ENCODE data around the gene KRT4. TPM values are rescaled to one million over a fixed set of nuclear protein-coding genes. Genes with fewer than 3 reads are reported as not detected.

The KRT4 gene
- total and polyA plus RNA-seq, 2 experiments from 2014 or later = 4.2 to 8.7 TPM

- 84% methylated on average over 7 of the region's 7 CpGs for WGBS (ENCODE audit: low lambda C conversion rate, missing lambda C conversion rate)
- no peaks in the 10 kb centered on the region for H3K36me3 ChIP-seq (replicated peaks; ENCODE audit: insufficient read depth, low read depth)
- no peak for TF ChIP-seq CTCF (IDR thresholded peaks at IDR 0.05; ENCODE audit: poor library complexity)
- no peak for TF ChIP-seq EZH2 (IDR thresholded peaks at IDR 0.05; ENCODE audit: borderline replicate concordance)
- TF ChIP-seq EZH2phosphoT487 (IDR thresholded peaks at IDR 0.05; ENCODE audit: low read depth, severe bottlenecking, unreplicated experiment) = no peak
- no peaks in the 10 kb centered on the region for H3K27me3 ChIP-seq
- no peak overlapping the region for H3K4me3 ChIP-seq
- H3K4me1 ChIP-seq (ENCODE audit: insufficient read depth) = no peaks in the 10 kb centered on the region
- no peak overlapping the region for H3K27ac ChIP-seq
- no peaks in the 10 kb centered on the region for H3K79me2 ChIP-seq
- no peak for DNase-seq (ENCODE audit: low spot score)
- no peak overlapping the region for H2AFZ ChIP-seq
- H3K9me2 ChIP-seq (replicated peaks; ENCODE audit: insufficient read depth) = no peaks in the 10 kb centered on the region
- H3K4me2 ChIP-seq = no peak overlapping the region
- H4K20me1 ChIP-seq (ENCODE audit: insufficient read depth, poor library complexity, severe bottlenecking) = no peaks in the 10 kb centered on the region
- H3K9me3 ChIP-seq (ENCODE audit: low read depth) = no peaks in the 10 kb centered on the region
Measured at GRCh38 chr12:52831251-52831650, 17.3 kb upstream of the KRT4 start.

- WGBS (ENCODE audit: low lambda C conversion rate, missing lambda C conversion rate) = 84% methylated on average over 8 of the region's 8 CpGs
Measured at GRCh38 chr12:52829986-52830770, 16.3 kb upstream of the KRT4 start.

GRCh38 chr12:52828591-52829021, 14.7 kb upstream of the KRT4 start:
- Histone ChIP-seq H3K27ac (no peak overlapping the region), H3K9me3 (ENCODE audit: low read depth) (no peaks in the 10 kb centered on the region)
- WGBS (ENCODE audit: low lambda C conversion rate, missing lambda C conversion rate) = 44% methylated on average over 2 of the region's 2 CpGs

More at GRCh38 chr12:52829986-52830770, 16.3 kb upstream of the KRT4 start:
- H3K4me2 ChIP-seq = no peak overlapping the region
- H3K4me3 ChIP-seq = no peak overlapping the region
- no peaks in the 10 kb centered on the region for H3K9me2 ChIP-seq (replicated peaks; ENCODE audit: insufficient read depth)
- H3K9me3 ChIP-seq (ENCODE audit: low read depth) = no peaks in the 10 kb centered on the region
- H2AFZ ChIP-seq = no peak overlapping the region
- DNase-seq (ENCODE audit: low spot score) = no peak
- H4K20me1 ChIP-seq (ENCODE audit: insufficient read depth, poor library complexity, severe bottlenecking) = no peaks in the 10 kb centered on the region
- TF ChIP-seq EZH2 (IDR thresholded peaks at IDR 0.05; ENCODE audit: borderline replicate concordance) = no peak
- no peak for TF ChIP-seq CTCF (IDR thresholded peaks at IDR 0.05; ENCODE audit: poor library complexity)
- TF ChIP-seq EZH2phosphoT487 (IDR thresholded peaks at IDR 0.05; ENCODE audit: low read depth, severe bottlenecking, unreplicated experiment) = no peak
- H3K4me1 ChIP-seq (ENCODE audit: insufficient read depth) = no peaks in the 10 kb centered on the region
- H3K79me2 ChIP-seq = no peaks in the 10 kb centered on the region
- H3K27me3 ChIP-seq = no peaks in the 10 kb centered on the region
- H3K27ac ChIP-seq = no peak overlapping the region
- no peaks in the 10 kb centered on the region for H3K36me3 ChIP-seq (replicated peaks; ENCODE audit: insufficient read depth, low read depth)

More at GRCh38 chr12:52828591-52829021, 14.7 kb upstream of the KRT4 start:
- Histone ChIP-seq H3K27me3 (no peaks in the 10 kb centered on the region), H3K4me2 (no peak overlapping the region), H2AFZ (no peak overlapping the region), H3K4me1 (ENCODE audit: insufficient read depth) (no peaks in the 10 kb centered on the region), H3K4me3 (no peak overlapping the region), H4K20me1 (ENCODE audit: insufficient read depth, poor library complexity, severe bottlenecking) (no peaks in the 10 kb centered on the region), H3K79me2 (no peaks in the 10 kb centered on the region), H3K36me3 (replicated peaks; ENCODE audit: insufficient read depth, low read depth) (no peaks in the 10 kb centered on the region), H3K9me2 (replicated peaks; ENCODE audit: insufficient read depth) (no peaks in the 10 kb centered on the region)
- no peak for DNase-seq (ENCODE audit: low spot score)
- no peak for TF ChIP-seq CTCF (IDR thresholded peaks at IDR 0.05; ENCODE audit: poor library complexity)
- TF ChIP-seq EZH2 (IDR thresholded peaks at IDR 0.05; ENCODE audit: borderline replicate concordance) = no peak
- no peak for TF ChIP-seq EZH2phosphoT487 (IDR thresholded peaks at IDR 0.05; ENCODE audit: low read depth, severe bottlenecking, unreplicated experiment)
